A375 (cell line): Measurements from ENCODE around the gene PCDHGA7. TPM values are rescaled to one million over a fixed set of nuclear protein-coding genes. Genes with fewer than 3 reads are reported as not detected.

Experiments
- total RNA-seq: library from RNA; depleted of rRNA; stranded (reverse); fragments of >200 nt; shearing (Covaris generic); gene quantifications from 2 replicates; pipeline ENCODE4 v1.2.3, GENCODE V29; 2014; rRNA removed

PCDHGA7 gene
- total RNA-seq, result 6.1 and 8.1 TPM in 2 replicates

DNA sequence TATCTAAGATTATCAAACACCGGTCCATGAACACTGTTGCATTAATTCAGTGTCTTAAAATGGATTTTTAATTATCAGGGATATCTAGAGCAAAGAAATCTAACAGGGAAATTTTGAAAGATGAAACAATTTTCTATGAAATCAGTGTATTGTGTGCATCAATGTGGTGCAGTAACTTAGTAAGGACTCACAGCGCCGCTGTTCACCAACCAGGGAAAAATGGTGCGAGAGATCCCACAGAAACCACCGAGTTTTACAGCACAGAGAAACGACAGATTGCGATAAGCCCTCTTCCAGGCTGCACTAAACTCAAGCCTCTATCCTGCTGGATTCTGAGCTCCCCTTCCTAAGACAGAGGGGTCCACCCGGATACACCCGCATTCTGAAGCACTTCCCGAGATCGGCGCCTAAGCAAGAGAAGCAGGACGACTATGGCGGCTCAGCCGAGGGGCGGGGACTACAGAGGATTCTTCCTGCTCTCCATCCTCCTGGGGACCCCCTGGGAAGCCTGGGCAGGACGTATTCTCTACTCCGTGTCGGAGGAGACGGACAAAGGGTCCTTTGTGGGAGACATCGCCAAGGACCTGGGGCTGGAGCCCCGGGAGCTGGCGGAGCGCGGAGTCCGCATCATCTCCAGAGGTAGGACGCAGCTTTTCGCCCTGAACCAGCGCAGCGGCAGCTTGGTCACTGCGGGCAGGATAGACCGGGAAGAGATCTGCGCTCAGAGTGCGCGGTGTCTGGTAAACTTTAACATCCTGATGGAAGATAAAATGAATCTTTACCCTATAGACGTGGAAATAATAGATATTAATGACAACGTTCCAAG is at the start of gene PCDHGA7:
PCDHGA7 (plus strand) TSS at position 274 of the 826 bp plus-strand sequence; CDS start at position 432, 158 bp downstream.

DNA sequence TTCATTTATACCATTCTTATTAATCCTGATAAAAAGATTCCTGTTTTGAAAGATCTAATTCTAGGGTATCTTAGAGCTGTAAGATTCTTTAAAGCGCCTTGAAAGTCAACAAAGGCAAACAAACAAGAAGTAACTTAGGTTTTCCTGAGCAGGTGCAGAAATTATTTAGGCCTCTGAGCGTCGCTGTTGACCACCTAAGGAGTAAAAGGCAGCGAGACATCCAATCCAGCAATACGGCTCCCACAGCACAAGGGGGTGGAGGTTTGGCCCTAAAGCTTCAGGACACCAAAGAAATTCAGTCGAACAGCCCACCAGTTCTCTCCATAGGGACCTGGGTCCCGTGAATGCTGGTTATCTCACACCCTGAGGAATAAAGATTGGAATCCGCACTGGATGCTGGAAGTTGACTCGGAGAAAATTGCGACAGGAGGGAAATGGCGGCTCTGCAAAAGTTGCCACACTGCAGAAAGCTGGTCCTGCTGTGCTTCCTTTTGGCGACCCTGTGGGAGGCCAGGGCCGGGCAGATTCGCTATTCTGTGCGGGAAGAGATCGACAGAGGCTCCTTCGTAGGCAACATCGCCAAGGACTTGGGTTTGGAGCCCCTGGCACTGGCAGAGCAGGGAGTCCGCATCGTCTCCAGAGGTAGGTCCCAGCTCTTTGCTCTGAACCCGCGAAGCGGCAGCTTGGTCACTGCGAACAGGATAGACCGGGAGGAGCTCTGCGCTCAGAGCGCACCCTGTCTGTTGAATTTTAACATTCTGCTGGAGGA is 43.8 kb upstream of the PCDHGA7 start, which contains the start of gene PCDHGA2:
PCDHGA2 (plus strand) TSS at position 223 of the 769 bp plus-strand sequence.

DNA sequence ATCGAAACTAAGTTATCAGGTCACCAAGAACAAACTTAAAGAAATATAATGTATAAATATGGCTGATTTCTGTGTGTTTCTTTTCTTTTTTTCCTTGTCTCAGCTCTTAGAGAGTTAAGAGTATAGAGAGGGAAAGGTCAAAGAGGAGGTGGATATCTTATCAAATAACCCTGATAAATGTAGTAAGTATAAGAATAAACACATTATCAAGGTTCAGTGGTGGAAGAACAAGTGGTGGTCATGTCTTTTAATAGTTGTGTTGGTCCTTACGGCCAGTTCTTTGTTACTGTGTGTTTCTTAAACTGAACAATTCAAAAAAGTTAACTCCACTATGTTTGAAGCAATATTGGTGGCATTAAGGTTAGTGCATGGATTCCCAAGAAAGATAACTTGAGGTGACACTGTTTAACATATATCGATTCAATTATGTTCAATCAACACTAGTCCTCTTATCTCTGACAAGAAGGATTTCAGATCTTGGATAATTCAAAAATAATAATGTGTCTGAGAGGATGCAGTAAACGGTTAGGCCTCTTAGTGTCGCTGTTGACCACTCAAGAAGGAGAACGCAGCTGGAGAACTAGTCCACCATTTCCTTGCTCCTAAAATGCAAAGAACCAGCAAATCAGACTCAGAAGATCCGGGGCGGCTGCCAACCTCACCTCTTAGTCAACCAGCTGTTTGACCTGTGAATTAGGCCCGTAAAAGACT is 39.1 kb upstream of the PCDHGA7 start, which contains the start of gene PCDHGA3:
PCDHGA3 (plus strand) TSS at position 588 of the 711 bp plus-strand sequence. CDS start 205 bp downstream, outside the sequence.

DNA sequence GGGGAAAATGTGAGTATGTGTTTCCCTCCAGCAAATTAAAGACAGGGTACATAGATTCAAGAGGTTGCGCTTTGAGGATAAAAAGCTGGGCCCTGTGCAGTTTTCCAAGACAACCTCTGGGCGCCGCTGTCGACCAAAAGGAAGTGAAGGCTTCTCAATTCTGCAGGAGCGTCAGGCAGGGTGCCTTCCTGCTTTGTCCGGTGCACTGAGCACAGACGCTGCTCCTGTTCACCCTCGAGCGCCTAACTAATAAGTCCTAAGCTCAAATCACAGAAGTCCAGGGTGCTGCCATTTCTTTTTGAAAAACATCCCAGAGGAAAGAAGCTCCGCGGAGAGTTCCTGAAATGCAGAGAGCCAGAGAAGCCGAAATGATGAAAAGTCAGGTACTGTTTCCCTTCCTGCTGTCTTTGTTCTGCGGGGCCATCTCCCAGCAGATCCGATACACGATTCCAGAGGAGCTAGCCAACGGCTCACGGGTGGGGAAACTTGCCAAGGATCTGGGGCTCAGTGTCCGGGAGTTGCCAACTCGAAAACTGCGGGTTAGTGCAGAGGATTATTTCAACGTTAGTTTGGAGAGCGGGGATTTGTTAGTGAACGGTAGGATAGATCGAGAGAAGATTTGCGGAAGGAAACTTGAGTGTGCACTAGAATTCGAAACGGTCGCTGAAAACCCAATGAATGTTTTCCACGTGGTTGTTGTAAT is 32.5 kb upstream of the PCDHGA7 start, which contains the start of gene PCDHGB1:
PCDHGB1 (plus strand) TSS at position 183 of the 703 bp plus-strand sequence; CDS start at position 345, 162 bp downstream.

DNA sequence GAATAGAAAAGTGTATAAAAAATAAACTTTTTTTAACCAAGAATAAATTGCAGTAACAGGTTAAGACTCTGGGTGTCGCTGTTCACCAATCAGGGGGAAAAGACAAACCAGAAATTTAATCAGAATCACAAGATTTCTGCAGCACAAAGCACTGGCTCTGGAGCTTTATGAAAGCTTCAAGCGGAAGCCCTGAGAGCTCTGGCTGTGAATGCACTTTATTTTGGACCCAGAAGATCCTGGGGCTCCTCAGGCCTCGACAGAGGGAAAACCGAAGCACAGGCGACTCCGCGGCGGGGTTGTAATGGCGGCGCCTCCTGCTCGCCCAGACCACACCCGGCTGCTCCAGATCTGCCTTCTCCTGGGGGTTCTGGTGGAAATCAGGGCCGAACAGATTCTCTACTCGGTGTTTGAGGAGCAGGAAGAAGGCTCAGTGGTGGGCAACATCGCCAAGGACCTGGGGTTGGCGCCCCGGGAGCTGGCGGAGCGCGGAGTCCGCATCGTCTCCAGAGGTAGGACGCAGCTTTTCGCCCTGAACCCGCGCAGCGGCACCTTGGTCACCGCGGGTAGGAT is 27.6 kb upstream of the PCDHGA7 start, which contains the start of gene PCDHGA4:
PCDHGA4 (plus strand) TSS at position 122 of the 570 bp plus-strand sequence; CDS start at position 209, 87 bp downstream.

DNA sequence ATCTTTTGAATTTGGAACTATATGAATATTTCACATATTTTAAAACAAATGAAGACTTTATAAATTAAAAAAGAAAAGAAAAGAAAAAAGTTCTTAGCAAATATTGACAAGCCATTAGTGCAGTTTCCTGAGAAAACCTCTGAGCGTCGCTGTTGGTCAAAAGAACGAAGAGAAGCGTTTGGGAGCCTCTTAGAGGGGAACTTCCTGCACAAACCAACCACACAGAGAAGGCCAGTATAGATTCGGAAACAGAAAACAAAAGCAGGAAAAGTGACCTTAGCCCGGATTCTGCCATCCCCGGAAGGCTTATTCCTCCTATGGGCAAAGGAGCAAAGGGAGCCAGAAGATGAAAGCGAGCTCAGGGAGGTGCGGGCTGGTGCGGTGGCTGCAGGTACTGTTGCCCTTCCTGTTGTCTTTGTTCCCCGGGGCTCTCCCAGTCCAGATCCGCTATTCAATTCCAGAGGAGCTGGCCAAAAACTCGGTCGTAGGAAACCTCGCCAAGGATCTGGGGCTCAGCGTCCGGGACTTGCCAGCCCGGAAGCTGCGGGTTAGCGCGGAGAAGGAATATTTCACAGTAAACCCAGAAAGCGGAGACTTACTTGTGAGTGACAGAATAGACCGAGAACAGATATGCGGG is 22.6 kb upstream of the PCDHGA7 start, which contains the start of gene PCDHGB2:
PCDHGB2 (plus strand) TSS at position 205 of the 637 bp plus-strand sequence; CDS start at position 347, 142 bp downstream.

DNA sequence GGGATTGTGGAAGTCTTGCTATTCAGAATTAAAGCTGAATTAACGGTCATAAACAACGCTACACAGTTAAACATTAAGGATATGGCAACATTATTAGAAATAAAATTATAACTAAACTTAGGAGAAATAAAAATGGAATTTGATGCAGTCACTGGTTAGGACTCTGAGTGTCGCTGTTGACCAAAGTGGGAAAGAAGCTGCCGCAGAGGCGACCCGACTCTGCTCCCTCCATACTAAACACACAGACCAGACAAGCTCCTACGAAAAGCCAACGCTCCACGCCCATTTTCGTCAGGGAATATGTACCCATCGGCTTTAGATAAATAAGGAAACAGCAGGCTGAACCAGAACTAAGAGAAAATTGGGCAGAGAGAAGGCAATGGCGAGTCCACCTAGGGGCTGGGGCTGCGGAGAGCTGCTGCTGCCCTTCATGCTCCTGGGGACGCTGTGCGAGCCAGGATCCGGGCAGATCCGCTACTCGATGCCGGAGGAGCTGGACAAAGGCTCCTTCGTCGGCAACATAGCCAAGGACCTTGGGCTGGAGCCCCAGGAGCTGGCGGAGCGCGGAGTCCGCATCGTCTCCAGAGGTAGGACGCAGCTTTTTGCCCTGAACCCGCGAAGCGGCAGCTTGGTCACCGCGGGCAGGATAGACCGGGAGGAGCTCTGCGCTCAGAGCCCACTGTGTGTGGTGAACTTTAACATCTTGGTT is 18.4 kb upstream of the PCDHGA7 start, which contains the start of gene PCDHGA5:
PCDHGA5 (plus strand) TSS at position 211 of the 709 bp plus-strand sequence; CDS start at position 380, 169 bp downstream.

DNA sequence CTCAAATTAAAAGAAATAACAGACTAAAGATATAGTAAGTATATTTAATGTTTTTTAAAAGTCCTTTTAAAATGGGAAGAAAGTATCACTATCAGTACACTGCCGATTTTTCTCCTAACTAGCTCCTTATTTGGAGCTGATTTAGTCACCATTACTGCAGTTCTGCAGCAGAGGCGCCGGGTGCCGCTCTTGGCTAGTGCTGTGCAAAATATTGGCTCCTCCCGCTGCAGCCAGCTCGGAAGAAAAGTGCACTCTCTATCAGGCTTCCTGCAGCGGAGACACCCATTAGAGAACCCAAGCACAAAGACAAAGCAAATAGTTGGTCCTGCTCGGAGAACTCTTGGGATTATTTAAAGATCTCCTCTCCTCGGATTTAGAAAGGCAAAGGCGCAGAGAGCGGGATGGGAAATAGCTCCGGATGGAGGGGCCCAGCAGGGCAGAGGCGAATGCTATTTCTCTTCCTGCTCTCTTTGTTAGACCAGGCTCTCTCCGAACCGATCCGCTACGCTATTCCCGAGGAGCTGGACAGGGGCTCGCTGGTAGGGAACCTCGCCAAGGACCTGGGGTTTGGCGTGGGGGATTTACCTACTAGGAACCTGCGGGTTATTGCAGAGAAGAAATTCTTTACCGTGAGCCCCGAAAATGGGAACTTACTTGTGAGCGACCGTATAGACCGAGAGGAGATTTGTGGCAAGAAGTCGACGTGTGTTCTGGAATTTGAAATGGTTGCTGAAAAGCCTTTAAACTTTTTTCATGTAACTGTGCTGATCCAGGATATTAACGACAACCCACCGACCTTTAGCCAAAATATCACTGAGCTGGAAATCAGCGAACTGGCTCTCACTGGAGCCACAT is 12.3 kb upstream of the PCDHGA7 start, which contains the start of gene PCDHGB3:
PCDHGB3 (plus strand) TSS at position 249 of the 855 bp plus-strand sequence; CDS start at position 402, 153 bp downstream.

DNA sequence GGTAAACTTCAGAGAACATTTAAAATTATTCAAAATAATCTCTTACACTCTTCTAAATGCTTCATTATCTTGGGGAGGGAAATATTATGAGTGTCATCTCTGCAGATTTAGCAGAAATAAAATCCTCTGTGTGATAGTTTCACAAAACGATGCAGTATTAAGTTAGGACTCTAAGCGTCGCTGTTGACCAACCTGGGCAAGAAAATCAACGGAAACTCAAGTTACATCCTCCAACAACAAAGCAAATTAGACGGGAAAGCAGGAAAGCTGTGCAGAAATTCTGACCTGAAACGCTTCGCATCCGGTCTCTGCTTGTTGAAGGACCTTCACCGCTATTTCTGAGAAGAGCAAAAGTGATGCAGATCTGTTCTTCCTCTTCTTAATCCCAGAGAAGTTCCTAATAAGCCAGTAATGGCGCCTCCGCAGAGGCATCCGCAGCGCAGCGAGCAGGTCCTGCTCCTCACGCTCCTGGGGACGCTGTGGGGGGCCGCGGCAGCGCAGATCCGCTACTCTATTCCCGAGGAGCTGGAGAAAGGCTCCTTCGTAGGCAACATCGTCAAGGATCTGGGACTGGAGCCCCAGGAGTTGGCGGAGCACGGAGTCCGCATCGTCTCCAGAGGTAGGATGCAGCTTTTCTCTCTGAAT is 8.7 kb upstream of the PCDHGA7 start, which contains the start of gene PCDHGA6:
PCDHGA6 (plus strand) TSS at position 219 of the 645 bp plus-strand sequence; CDS start at position 412, 193 bp downstream.

DNA sequence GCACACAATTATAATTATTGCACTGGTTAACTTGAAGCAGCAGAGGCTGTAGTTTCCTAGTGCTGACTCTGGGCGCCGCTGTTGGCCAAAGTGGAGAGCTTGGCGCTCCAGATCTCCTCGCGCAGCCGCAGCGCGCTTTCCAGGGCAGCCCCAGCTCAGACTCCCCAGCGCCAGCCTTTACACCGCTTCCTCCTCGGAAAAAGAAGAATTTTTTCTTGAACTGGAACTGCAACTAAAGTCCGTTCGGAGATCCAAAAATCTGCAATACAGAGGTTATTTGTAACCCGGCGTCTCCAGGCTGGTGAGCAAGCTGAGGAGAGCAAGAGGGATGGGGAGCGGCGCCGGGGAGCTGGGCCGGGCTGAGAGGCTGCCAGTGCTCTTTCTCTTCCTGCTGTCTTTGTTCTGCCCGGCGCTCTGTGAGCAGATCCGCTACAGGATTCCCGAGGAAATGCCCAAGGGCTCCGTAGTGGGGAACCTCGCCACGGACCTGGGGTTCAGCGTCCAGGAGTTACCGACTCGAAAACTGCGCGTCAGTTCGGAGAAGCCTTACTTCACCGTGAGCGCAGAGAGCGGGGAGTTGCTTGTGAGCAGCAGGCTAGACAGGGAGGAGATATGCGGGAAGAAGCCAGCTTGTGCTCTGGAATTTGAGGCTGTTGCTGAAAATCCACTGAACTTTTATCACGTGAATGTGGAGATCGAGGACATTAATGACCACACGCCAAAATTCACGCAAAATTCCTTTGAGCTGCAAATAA is 5.2 kb downstream of the PCDHGA7 start, which contains the start of gene PCDHGB4:
PCDHGB4 (plus strand) TSS at position 142 of the 755 bp plus-strand sequence; CDS start at position 329, 187 bp downstream.

DNA sequence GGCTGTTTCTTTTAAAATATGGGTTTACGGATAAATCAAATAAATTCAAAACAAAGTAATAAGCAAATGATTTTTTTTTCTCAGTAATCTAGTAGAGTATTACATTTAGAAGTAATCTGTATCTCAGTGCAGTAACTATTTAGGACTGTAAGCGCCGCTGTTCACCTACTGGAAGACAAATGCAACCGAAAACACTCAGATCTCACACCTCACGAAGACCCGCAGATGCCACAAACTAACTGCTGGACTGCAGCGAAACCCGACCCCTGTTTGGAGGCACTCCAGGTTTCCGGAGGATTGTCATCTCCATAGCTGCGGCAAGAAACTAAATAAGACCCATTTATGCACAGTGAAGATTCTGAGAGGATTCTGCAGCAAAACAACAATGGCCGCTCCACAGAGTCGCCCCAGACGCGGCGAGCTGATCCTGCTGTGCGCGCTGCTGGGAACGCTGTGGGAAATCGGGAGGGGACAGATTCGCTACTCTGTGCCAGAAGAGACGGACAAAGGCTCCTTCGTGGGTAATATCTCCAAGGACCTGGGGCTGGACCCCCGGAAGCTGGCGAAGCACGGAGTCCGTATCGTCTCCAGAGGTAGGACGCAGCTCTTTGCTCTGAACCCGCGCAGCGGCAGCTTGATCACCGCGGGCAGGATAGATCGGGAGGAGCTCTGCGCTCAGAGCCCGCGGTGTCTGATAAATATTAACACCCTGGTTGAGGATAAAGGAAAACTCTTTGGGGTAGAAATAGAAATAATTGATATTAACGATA is 10.1 kb downstream of the PCDHGA7 start, which contains the start of gene PCDHGA8:
PCDHGA8 (plus strand) TSS at position 205 of the 770 bp plus-strand sequence; CDS start at position 386, 181 bp downstream.

DNA sequence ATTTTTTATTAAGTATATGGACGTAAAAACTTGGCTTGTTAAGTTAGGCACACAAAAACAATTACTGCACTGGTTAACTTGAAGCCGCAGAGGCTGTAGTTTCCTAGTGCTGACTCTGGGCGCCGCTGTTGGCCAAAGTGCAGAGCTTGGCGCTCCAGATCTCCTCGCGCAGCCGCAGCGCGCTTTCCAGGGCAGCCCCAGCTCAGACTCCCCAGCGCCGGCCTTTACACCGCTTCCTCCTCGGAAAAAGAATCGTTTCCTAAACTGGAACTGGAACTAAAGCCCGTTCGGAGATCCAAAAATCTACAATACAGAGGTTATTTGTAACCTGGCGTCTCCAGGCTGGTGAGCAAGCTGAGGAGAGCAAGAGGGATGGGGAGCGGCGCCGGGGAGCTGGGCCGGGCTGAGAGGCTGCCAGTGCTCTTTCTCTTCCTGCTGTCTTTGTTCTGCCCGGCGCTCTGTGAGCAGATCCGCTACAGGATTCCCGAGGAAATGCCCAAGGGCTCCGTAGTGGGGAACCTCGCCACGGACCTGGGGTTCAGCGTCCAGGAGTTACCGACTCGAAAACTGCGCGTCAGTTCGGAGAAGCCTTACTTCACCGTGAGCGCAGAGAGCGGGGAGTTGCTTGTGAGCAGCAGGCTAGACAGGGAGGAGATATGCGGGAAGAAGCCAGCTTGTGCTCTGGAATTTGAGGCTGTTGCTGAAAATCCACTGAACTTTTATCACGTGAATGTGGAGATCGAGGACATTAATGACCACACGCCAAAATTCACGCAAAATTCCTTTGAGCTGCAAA is 15.4 kb downstream of the PCDHGA7 start, which contains the start of gene PCDHGB5:
PCDHGB5 (plus strand) TSS at position 192 of the 796 bp plus-strand sequence; CDS start at position 373, 181 bp downstream.

DNA sequence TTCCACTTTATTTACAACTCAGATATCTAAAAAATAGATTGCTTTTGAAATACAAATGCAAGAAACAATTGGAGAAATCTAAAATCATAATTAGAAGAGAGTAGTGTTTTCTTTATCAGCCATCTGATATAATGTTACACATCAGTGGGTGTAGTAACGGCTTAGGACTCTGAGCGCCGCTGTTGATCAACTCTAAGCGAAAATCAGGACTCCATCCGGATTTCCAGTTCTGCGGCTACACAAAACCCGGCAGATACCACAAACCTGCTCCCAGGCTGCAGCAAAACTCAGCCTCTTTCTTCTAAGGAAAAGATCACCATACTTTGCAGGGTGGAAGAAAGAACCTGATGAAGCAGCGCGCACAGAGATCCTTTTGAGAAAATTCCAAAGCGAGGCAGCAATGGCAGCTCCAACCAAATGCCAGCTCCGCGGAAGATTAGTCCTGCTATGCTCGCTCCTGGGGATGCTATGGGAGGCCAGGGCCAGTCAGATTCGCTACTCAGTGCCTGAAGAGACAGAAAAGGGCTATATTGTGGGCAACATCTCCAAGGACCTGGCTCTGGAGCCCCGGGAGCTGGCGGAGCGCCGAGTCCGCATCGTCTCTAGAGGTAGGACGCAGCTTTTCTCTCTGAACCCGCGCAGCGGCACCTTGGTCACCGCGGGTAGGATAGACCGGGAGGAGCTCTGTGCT is 20.2 kb downstream of the PCDHGA7 start, which contains the start of gene PCDHGA9:
PCDHGA9 (plus strand) TSS at position 226 of the 691 bp plus-strand sequence; CDS start at position 401, 175 bp downstream.

DNA sequence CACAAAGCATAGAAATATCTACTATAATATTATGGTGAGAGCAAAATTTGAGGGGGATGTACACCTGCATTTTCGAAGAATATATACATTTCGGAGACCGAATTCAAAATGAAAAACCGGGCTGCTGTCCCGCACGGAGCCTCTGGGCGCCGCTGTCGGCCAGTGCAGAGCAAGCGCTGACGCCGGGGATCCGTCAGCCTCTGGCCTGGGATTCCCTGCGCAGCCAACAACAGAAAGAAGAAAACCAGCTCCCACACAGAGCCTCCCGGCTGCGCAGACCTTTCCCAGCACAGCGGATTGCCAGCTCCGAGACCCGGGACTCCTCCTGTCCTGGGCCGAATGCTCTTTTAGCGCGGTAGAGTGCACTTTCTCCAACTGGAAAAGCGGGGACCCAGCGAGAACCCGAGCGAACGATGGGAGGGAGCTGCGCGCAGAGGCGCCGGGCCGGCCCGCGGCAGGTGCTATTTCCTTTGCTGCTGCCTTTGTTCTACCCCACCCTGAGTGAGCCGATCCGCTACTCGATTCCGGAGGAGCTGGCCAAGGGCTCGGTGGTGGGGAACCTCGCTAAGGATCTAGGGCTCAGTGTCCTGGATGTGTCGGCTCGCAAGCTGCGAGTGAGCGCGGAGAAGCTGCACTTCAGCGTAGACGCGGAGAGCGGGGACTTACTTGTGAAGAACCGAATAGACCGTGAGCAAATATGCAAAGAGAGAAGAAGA is 25.4 kb downstream of the PCDHGA7 start, which contains the start of gene PCDHGB6:
PCDHGB6 (plus strand) TSS at position 232 of the 716 bp plus-strand sequence; CDS start at position 414, 182 bp downstream.

